OCI-LY3 (cell line): ENCODE results near the gene AP1G1.

ENCODE experiments used
- H2AFZ ChIP-seq: fragments of 200-600, 300-600 bp; shearing (Covaris generic); 2 replicates; pipeline ENCODE4 v1.6.0; 2014; ENCODE audit warnings: antibody characterized with exemption, low read depth, low read length
- H3K27ac ChIP-seq: fragments of 200-600, 300-600 bp; sonication (generic); 2 replicates; pipeline ENCODE4 v1.5.1; 2014; ENCODE audit warnings: mild to moderate bottlenecking, low read length, moderate library complexity, mixed read lengths
- H3K27me3 ChIP-seq: fragments of 200-600, 300-600 bp; sonication (generic); 2 replicates; pipeline ENCODE4 v1.6.1; 2014; ENCODE audit warnings: low read depth, low read length, mixed read lengths
- H3K36me3 ChIP-seq: fragments of 200-600, 300-600 bp; sonication (generic); replicated peaks from 2 replicates; pipeline ENCODE3; 2014; ENCODE audit warnings: low read depth, low read length, mixed read lengths
- H3K4me1 ChIP-seq: fragments of 300-600, 200-600 bp; sonication (generic); 2 replicates; pipeline ENCODE4 v1.6.1; 2014; ENCODE audit warnings: low read length, mixed read lengths
- H3K4me2 ChIP-seq: fragments of 200-600, 300-600 bp; sonication (generic); 2 replicates; pipeline ENCODE4 v1.6.1; 2014; ENCODE audit warnings: low read length, mixed read lengths
- H3K4me3 ChIP-seq: fragments of 300-600, 200-600 bp; sonication (generic); 2 replicates; pipeline ENCODE4 v1.5.1; 2014; ENCODE audit warnings: antibody characterized with exemption, mild to moderate bottlenecking, low read length, moderate library complexity
- H3K79me2 ChIP-seq: fragments of 300-600, 200-600 bp; shearing (Covaris generic); 2 replicates; pipeline ENCODE4 v1.6.1; 2014; ENCODE audit warnings: mild to moderate bottlenecking, low read length, mixed read lengths
- H3K9ac ChIP-seq: fragments of 300-600, 200-600 bp; shearing (Covaris generic); 2 replicates; pipeline ENCODE4 v1.6.0; 2014; ENCODE audit warnings: mild to moderate bottlenecking, low read length, moderate library complexity
- H3K9me3 ChIP-seq: fragments of 200-600, 300-600 bp; shearing (Covaris generic); 2 replicates; pipeline ENCODE4 v1.6.1; 2014; ENCODE audit warnings: low read length, mixed read lengths; ENCODE audit not compliant: insufficient read depth
- H4K20me1 ChIP-seq: fragments of 200-600, 300-600 bp; sonication (generic); 2 replicates; pipeline ENCODE4 v1.6.1; 2016; ENCODE audit warnings: low read length, mixed read lengths; ENCODE audit not compliant: insufficient read depth
- CTCF ChIP-seq: fragments of 200-600, 300-600 bp; sonication (generic); IDR thresholded peaks from 2 replicates; pipeline ENCODE4 v1.5.1; 2014; ENCODE audit warnings: antibody characterized with exemption, low read length, low read depth
- EZH2phosphoT487 ChIP-seq: fragments of 200-600 bp; shearing (Covaris generic); IDR thresholded peaks from 2 replicates; pipeline ENCODE4 v1.6.1; 2018; ENCODE audit warnings: antibody characterized with exemption, mixed run types, low read depth

Gene AP1G1

GRCh38 chr16:71712501-71712900, 96.1 kb downstream of the AP1G1 start:
- no peak overlapping the region for H3K4me2 ChIP-seq
- no peak overlapping the region for H3K27ac ChIP-seq
- H3K79me2 ChIP-seq = no peaks in the 10 kb centered on the region
- TF ChIP-seq EZH2phosphoT487 (no peak), CTCF (no peak)
- peaks cover 5% of the 10 kb centered on the region; the same call in 1 of the 2 replicates for H3K4me1 ChIP-seq
- H3K36me3 ChIP-seq = peaks cover 7% of the 10 kb centered on the region
- no peak overlapping the region for H3K9ac ChIP-seq
- no peak overlapping the region for H2AFZ ChIP-seq
- H4K20me1 ChIP-seq = no peaks in the 10 kb centered on the region
- no peaks in the 10 kb centered on the region for H3K27me3 ChIP-seq
- no peaks in the 10 kb centered on the region for H3K9me3 ChIP-seq
- H3K4me3 ChIP-seq = no peak overlapping the region

- no peak overlapping the region for H3K9ac ChIP-seq
- H3K4me1 ChIP-seq = peaks cover 5% of the 10 kb centered on the region; the same call in 1 of the 2 replicates
- no peaks in the 10 kb centered on the region for H3K9me3 ChIP-seq
- no peaks in the 10 kb centered on the region for H3K79me2 ChIP-seq
- H3K27ac ChIP-seq = no peak overlapping the region
- peaks cover 7% of the 10 kb centered on the region for H3K36me3 ChIP-seq
- H3K4me3 ChIP-seq = no peak overlapping the region
- no peaks in the 10 kb centered on the region for H4K20me1 ChIP-seq
- no peak for TF ChIP-seq CTCF
- no peak for TF ChIP-seq EZH2phosphoT487
- no peaks in the 10 kb centered on the region for H3K27me3 ChIP-seq
- H2AFZ ChIP-seq = no peak overlapping the region
- H3K4me2 ChIP-seq = no peak overlapping the region
These were observed 96.8 kb downstream of the AP1G1 start for GRCh38 chr16:71711789-71712188.

- Histone ChIP-seq H4K20me1 (no peaks in the 10 kb centered on the region), H3K9ac (no peak overlapping the region), H3K4me1 (peaks cover 5% of the 10 kb centered on the region; the same call in 1 of the 2 replicates), H3K27ac (no peak overlapping the region), H3K27me3 (no peaks in the 10 kb centered on the region), H3K9me3 (no peaks in the 10 kb centered on the region), H3K36me3 (peaks cover 7% of the 10 kb centered on the region), H3K4me3 (no peak overlapping the region), H3K79me2 (no peaks in the 10 kb centered on the region), H2AFZ (no peak overlapping the region), H3K4me2 (no peak overlapping the region)
- TF ChIP-seq CTCF (no peak), EZH2phosphoT487 (no peak)
These were observed 99.3 kb downstream of the AP1G1 start for GRCh38 chr16:71709229-71709781.

- H3K9me3 ChIP-seq = no peaks in the 10 kb centered on the region
- no peaks in the 10 kb centered on the region for H3K79me2 ChIP-seq
- no peak overlapping the region for H2AFZ ChIP-seq
- no peak overlapping the region for H3K27ac ChIP-seq
- peaks cover 7% of the 10 kb centered on the region for H3K36me3 ChIP-seq
- H3K4me3 ChIP-seq = no peak overlapping the region
- no peaks in the 10 kb centered on the region for H3K27me3 ChIP-seq
- H3K4me2 ChIP-seq = no peak overlapping the region
- no peak overlapping the region for H3K9ac ChIP-seq
- no peaks in the 10 kb centered on the region for H4K20me1 ChIP-seq
- peaks cover 5% of the 10 kb centered on the region; the same call in 1 of the 2 replicates for H3K4me1 ChIP-seq
- no peak for TF ChIP-seq CTCF
- no peak for TF ChIP-seq EZH2phosphoT487
These were observed 99.9 kb downstream of the AP1G1 start for GRCh38 chr16:71708696-71709095.
